GM12873 (cell line): Measurements from ENCODE around the gene RAB27A.

Source experiments
- CTCF ChIP-seq: IDR thresholded peaks from 2 replicates; pipeline ENCODE4 v1.5.1; 2012; ENCODE audit warnings: low read depth, mild to moderate bottlenecking, moderate library complexity, low read length, control low read depth; ENCODE audit not compliant: insufficient read depth; ENCODE audit errors: missing control alignments

The RAB27A gene

GRCh38 chr15:55289746-55290527 is at the start of gene RAB27A:
Gene RAB27A (minus strand): TSS chr15:55289813. CDS start chr15:55234934, 54,879 bp downstream.
- no peak for TF ChIP-seq CTCF

GRCh38 chr15:55337160-55337559 is 47.5 kb upstream of the RAB27A start:
- TF ChIP-seq CTCF = no peak

GRCh38 chr15:55334997-55335396 is 45.4 kb upstream of the RAB27A start:
- no peak for TF ChIP-seq CTCF

GRCh38 chr15:55334371-55334770 is 44.8 kb upstream of the RAB27A start:
- TF ChIP-seq CTCF = no peak

- no peak for TF ChIP-seq CTCF
Observed at GRCh38 chr15:55327387-55327786, 37.8 kb upstream of the RAB27A start.

GRCh38 chr15:55322467-55322866 is 32.9 kb upstream of the RAB27A start:
- TF ChIP-seq CTCF = no peak

GRCh38 chr15:55320963-55321362 is 31.4 kb upstream of the RAB27A start:
- TF ChIP-seq CTCF = no peak
